Stimulated activated naive B cell treated with anti-CD40 and anti-IgM and Interleukin-4, amounts not matched to agents 10 μg/mL and 1 μg/mL and 100 μg/mL, for 72 hours (primary cell): ENCODE results near the gene ATRNL1.

Experiments used
- ATAC-seq, 2 donors: fragments of 150-1000 bp; cut with Tn5 transposase; replicated peaks; 2 replicates each; pipeline ENCODE4 v1.10.0; 2021; ENCODE audit warnings: moderate library complexity in 1 of 2
- DNase-seq: peaks from one replicate; pipeline ENCODE4 v3.0.0; 2021
- H3K27ac Mint-ChIP-seq: one replicate; pipeline ENCODE4 v1.8.0; 2022; ENCODE audit warnings: mild to moderate bottlenecking, mixed read lengths
- H3K27me3 Mint-ChIP-seq, 2 donors: one replicate each; pipeline ENCODE4 v1.8.0; 2022; ENCODE audit warnings: mixed read lengths in 2 of 2
- H3K36me3 Mint-ChIP-seq, 2 donors: one replicate each; pipeline ENCODE4 v1.8.0; 2022; ENCODE audit warnings: mixed read lengths in 2 of 2, mild to moderate bottlenecking in 1 of 2
- H3K4me1 Mint-ChIP-seq, 2 donors: one replicate each; pipeline ENCODE4 v1.8.0; 2022; ENCODE audit warnings: mixed read lengths in 2 of 2, mild to moderate bottlenecking in 1 of 2
- H3K4me3 Mint-ChIP-seq, 2 donors: one replicate each; pipeline ENCODE4 v1.8.0; 2022; ENCODE audit warnings: mild to moderate bottlenecking in 2 of 2, mixed read lengths in 2 of 2, moderate library complexity in 1 of 2
- H3K9me3 Mint-ChIP-seq, 2 donors: one replicate each; pipeline ENCODE4 v1.8.0; 2022; ENCODE audit warnings: mixed read lengths in 2 of 2, mild to moderate bottlenecking in 1 of 2

The ATRNL1 gene

GRCh38 chr10:115063701-115064658 is 29.2 kb upstream of the ATRNL1 start:
- Mint-ChIP-seq H3K4me1 (peaks cover 5% of the 10 kb centered on the region in 2 donors), H3K27ac (no peak overlapping the region), H3K9me3 (no peaks in the 10 kb centered on the region), H3K36me3 (no peaks in the 10 kb centered on the region), H3K4me3 (no peak overlapping the region), H3K27me3 (peaks cover 18 to 42% of the 10 kb centered on the region in 2 donors)
- ATAC-seq (no peak), DNase-seq (no peak)

GRCh38 chr10:115065801-115066200 is 27.4 kb upstream of the ATRNL1 start:
- ATAC-seq (no peak), DNase-seq (no peak)
- H3K27me3 Mint-ChIP-seq, result peaks cover 22 to 27% of the 10 kb centered on the region in 2 donors
- H3K4me1 Mint-ChIP-seq, result peaks cover 5% of the 10 kb centered on the region in 2 donors
- H3K9me3 Mint-ChIP-seq, result no peaks in the 10 kb centered on the region
- no peaks in the 10 kb centered on the region for H3K36me3 Mint-ChIP-seq
- no peak overlapping the region for H3K4me3 Mint-ChIP-seq
- no peak overlapping the region for H3K27ac Mint-ChIP-seq

GRCh38 chr10:115066528-115066927 is 26.6 kb upstream of the ATRNL1 start:
- Mint-ChIP-seq H3K4me3 (no peak overlapping the region), H3K9me3 (no peaks in the 10 kb centered on the region), H3K36me3 (no peaks in the 10 kb centered on the region), H3K27ac (no peak overlapping the region), H3K27me3 (peaks cover 21% of the 10 kb centered on the region in 2 donors), H3K4me1 (peaks cover 5% of the 10 kb centered on the region in 2 donors)
- ATAC-seq, result no peak
- DNase-seq, result no peak

- DNase-seq (no peak), ATAC-seq (no peak)
- H3K4me3 Mint-ChIP-seq, result no peak overlapping the region
- peaks cover 6 to 21% of the 10 kb centered on the region in 2 donors for H3K27me3 Mint-ChIP-seq
- H3K36me3 Mint-ChIP-seq, result no peaks in the 10 kb centered on the region
- H3K9me3 Mint-ChIP-seq, result peaks cover 4 to 7% of the 10 kb centered on the region in 2 donors
- no peak overlapping the region for H3K27ac Mint-ChIP-seq
- H3K4me1 Mint-ChIP-seq, result no peaks in the 10 kb centered on the region
Observed at GRCh38 chr10:115073796-115074195, 19.4 kb upstream of the ATRNL1 start.

- DNase-seq (no peak), ATAC-seq (no peak)
- Mint-ChIP-seq H3K27ac (no peak overlapping the region), H3K4me3 (no peak overlapping the region), H3K27me3 (peaks cover 13 to 27% of the 10 kb centered on the region in 2 donors), H3K36me3 (peaks cover 2 to 4% of the 10 kb centered on the region in 2 donors), H3K4me1 (no peaks in the 10 kb centered on the region), H3K9me3 (peaks cover 12 to 16% of the 10 kb centered on the region in 2 donors)
Observed at GRCh38 chr10:115082506-115082905, 10.7 kb upstream of the ATRNL1 start.

GRCh38 chr10:115084277-115084850 is 8.8 kb upstream of the ATRNL1 start:
- peaks cover 10 to 27% of the 10 kb centered on the region in 2 donors for H3K27me3 Mint-ChIP-seq
- ATAC-seq (no peak), DNase-seq (no peak)
- no peak overlapping the region for H3K4me3 Mint-ChIP-seq
- H3K27ac Mint-ChIP-seq, result no peak overlapping the region
- H3K4me1 Mint-ChIP-seq, result no peaks in the 10 kb centered on the region
- peaks cover 15% of the 10 kb centered on the region in 2 donors for H3K9me3 Mint-ChIP-seq
- peaks cover 2 to 3% of the 10 kb centered on the region in 2 donors for H3K36me3 Mint-ChIP-seq

- peaks cover 10 to 12% of the 10 kb centered on the region in 2 donors for H3K9me3 Mint-ChIP-seq
- H3K36me3 Mint-ChIP-seq, result peaks cover 0 to 2% of the 10 kb centered on the region in 2 donors
- no peak overlapping the region for H3K27ac Mint-ChIP-seq
- peaks cover 4 to 16% of the 10 kb centered on the region in 2 donors for H3K4me1 Mint-ChIP-seq
- DNase-seq (no peak), ATAC-seq (no peak)
- peaks cover 20 to 52% of the 10 kb centered on the region in 2 donors for H3K27me3 Mint-ChIP-seq
- H3K4me3 Mint-ChIP-seq, result no peak overlapping the region
Observed at GRCh38 chr10:115091161-115091560, 2.0 kb upstream of the ATRNL1 start.

GRCh38 chr10:115092258-115092554 is 959 bp upstream of the ATRNL1 start:
- H3K27ac Mint-ChIP-seq, result no peak overlapping the region
- peaks cover 0 to 2% of the 10 kb centered on the region in 2 donors for H3K36me3 Mint-ChIP-seq
- peaks cover 20 to 52% of the 10 kb centered on the region in 2 donors for H3K27me3 Mint-ChIP-seq
- ATAC-seq (no peak), DNase-seq (no peak)
- peaks cover 6 to 8% of the 10 kb centered on the region in 2 donors for H3K9me3 Mint-ChIP-seq
- H3K4me1 Mint-ChIP-seq, result peaks cover 4 to 16% of the 10 kb centered on the region in 2 donors
- peak overlapping the region; percentile 78 to 81 for H3K4me3 Mint-ChIP-seq

GRCh38 chr10:115092555-115093285 is 445 bp upstream of the ATRNL1 start:
- Mint-ChIP-seq H3K4me1 (peaks cover 4 to 16% of the 10 kb centered on the region in 2 donors), H3K27me3 (peaks cover 20 to 50% of the 10 kb centered on the region in 2 donors), H3K27ac (no peak overlapping the region), H3K9me3 (peaks cover 2 to 3% of the 10 kb centered on the region in 2 donors), H3K4me3 (peak overlapping the region; percentile 78 to 81), H3K36me3 (peaks cover 0 to 2% of the 10 kb centered on the region in 2 donors)
- ATAC-seq (peak; percentile 62 to 74), DNase-seq (peak; percentile 13)

- ATAC-seq, result peak; percentile 63 to 69
- Mint-ChIP-seq H3K4me1 (peaks cover 4 to 16% of the 10 kb centered on the region in 2 donors), H3K27ac (no peak overlapping the region), H3K36me3 (no peaks in the 10 kb centered on the region), H3K27me3 (peaks cover 20 to 48% of the 10 kb centered on the region in 2 donors), H3K9me3 (no peaks in the 10 kb centered on the region), H3K4me3 (peak overlapping the region; percentile 63 to 82)
- no peak for DNase-seq
Observed at GRCh38 chr10:115093776-115094408, 727 bp downstream of the ATRNL1 start.

GRCh38 chr10:115094416-115095140 is 1.4 kb downstream of the ATRNL1 start:
- no peaks in the 10 kb centered on the region for H3K9me3 Mint-ChIP-seq
- DNase-seq, result no peak
- H3K4me3 Mint-ChIP-seq, result peak overlapping the region; percentile 47 to 70
- H3K27ac Mint-ChIP-seq, result no peak overlapping the region
- H3K36me3 Mint-ChIP-seq, result no peaks in the 10 kb centered on the region
- ATAC-seq, result no peak
- H3K27me3 Mint-ChIP-seq, result peaks cover 20 to 48% of the 10 kb centered on the region in 2 donors
- H3K4me1 Mint-ChIP-seq, result peaks cover 4 to 16% of the 10 kb centered on the region in 2 donors

GRCh38 chr10:115095758-115096157 is 2.6 kb downstream of the ATRNL1 start:
- no peak for ATAC-seq
- no peak overlapping the region for H3K4me3 Mint-ChIP-seq
- peaks cover 0 to 4% of the 10 kb centered on the region in 2 donors for H3K9me3 Mint-ChIP-seq
- no peak for DNase-seq
- H3K27ac Mint-ChIP-seq, result no peak overlapping the region
- peaks cover 4 to 16% of the 10 kb centered on the region in 2 donors for H3K4me1 Mint-ChIP-seq
- H3K36me3 Mint-ChIP-seq, result no peaks in the 10 kb centered on the region
- peaks cover 24 to 54% of the 10 kb centered on the region in 2 donors for H3K27me3 Mint-ChIP-seq

- no peaks in the 10 kb centered on the region for H3K36me3 Mint-ChIP-seq
- ATAC-seq, result no peak
- no peak for DNase-seq
- peaks cover 18 to 26% of the 10 kb centered on the region in 2 donors for H3K9me3 Mint-ChIP-seq
- H3K4me1 Mint-ChIP-seq, result no peaks in the 10 kb centered on the region
- no peak overlapping the region for H3K27ac Mint-ChIP-seq
- H3K27me3 Mint-ChIP-seq, result peaks cover 12 to 17% of the 10 kb centered on the region in 2 donors
- no peak overlapping the region for H3K4me3 Mint-ChIP-seq
Observed at GRCh38 chr10:115103700-115104099, 10.5 kb downstream of the ATRNL1 start.
